CD4-positive, alpha-beta memory T cell (primary cell): Measurements from ENCODE around the gene HOMEZ. TPM values are rescaled to one million over a fixed set of nuclear protein-coding genes. Genes with fewer than 3 reads are reported as not detected.

Experiments used
- CTCF ChIA-PET: fragments of 350-600 bp; sonication (Branson Sonifier 250); formaldehyde crosslinking; loops from one replicate; lab custom pipeline; 2021; ENCODE audit warnings: inconsistent platforms; ENCODE audit not compliant: partially characterized antibody; lab: Charles Lee
- POLR2A ChIA-PET: fragments of 350-600 bp; sonication (Branson Sonifier 250); formaldehyde crosslinking; loops from one replicate; lab custom pipeline; 2021; ENCODE audit not compliant: partially characterized antibody; lab: Charles Lee
- DNase-seq, 5 donors: peaks; one replicate each; pipeline versions ENCODE4 v3.0.0 to v3.0.0-alpha.2; 2020 to 2022; ENCODE audit warnings: mixed read lengths in 1 of 5
- H3K27ac ChIP-seq: one replicate; pipeline ENCODE4 v1.7.0; 2013; ENCODE audit warnings: low read depth, low read length
- H3K27me3 ChIP-seq: 2 replicates; pipeline ENCODE4 v1.7.0; 2013; ENCODE audit warnings: mild to moderate bottlenecking, low read length, moderate library complexity; ENCODE audit not compliant: insufficient read depth
- H3K36me3 ChIP-seq: 2 replicates; pipeline ENCODE4 v1.7.0; 2013; ENCODE audit warnings: mild to moderate bottlenecking, low read length, moderate library complexity; ENCODE audit not compliant: insufficient read depth
- H3K4me1 ChIP-seq: 2 replicates; pipeline ENCODE4 v1.7.0; 2013; ENCODE audit warnings: mild to moderate bottlenecking, low read length, moderate library complexity; ENCODE audit not compliant: insufficient read depth
- H3K4me3 ChIP-seq, 2 donors: one replicate each; pipeline ENCODE4 v1.7.0; 2013; ENCODE audit warnings: low read length in 2 of 2, mild to moderate bottlenecking in 1 of 2
- H3K9me3 ChIP-seq, 2 donors: one replicate each; pipeline ENCODE4 v1.7.0; 2013; ENCODE audit warnings: low read length in 2 of 2, control low read depth in 1 of 2; ENCODE audit not compliant: control insufficient read depth in 1 of 2
- H3K27ac Mint-ChIP-seq, 7 donors: one replicate each; pipeline ENCODE4 v1.8.0; 2020 to 2021; ENCODE audit warnings: mixed read lengths in 7 of 7, mild to moderate bottlenecking in 6 of 7, inconsistent platforms in 3 of 7, moderate library complexity in 3 of 7
- H3K27me3 Mint-ChIP-seq, 2 donors: one replicate each; pipeline ENCODE4 v1.8.0; 2020 to 2021; ENCODE audit warnings: mixed read lengths in 2 of 2
- H3K36me3 Mint-ChIP-seq, 2 donors: one replicate each; pipeline ENCODE4 v1.8.0; 2020 to 2021; ENCODE audit warnings: mixed read lengths in 2 of 2, inconsistent platforms in 1 of 2, mild to moderate bottlenecking in 1 of 2
- H3K4me1 Mint-ChIP-seq, 4 donors: one replicate each; pipeline ENCODE4 v1.8.0; 2020 to 2021; ENCODE audit warnings: mixed read lengths in 4 of 4, mild to moderate bottlenecking in 1 of 4
- H3K4me3 Mint-ChIP-seq, 8 donors: one replicate each; pipeline ENCODE4 v1.8.0; 2020 to 2021; ENCODE audit warnings: mixed read lengths in 8 of 8, mild to moderate bottlenecking in 7 of 8, moderate library complexity in 6 of 8, inconsistent platforms in 3 of 8
- H3K9me3 Mint-ChIP-seq, 8 donors: one replicate each; pipeline ENCODE4 v1.8.0; 2020 to 2021; ENCODE audit warnings: mixed read lengths in 8 of 8, mild to moderate bottlenecking in 5 of 8, inconsistent platforms in 3 of 8, moderate library complexity in 1 of 8
- intact Hi-C: fragments of 100-400 bp; cut with micrococcal nuclease; formaldehyde crosslinking; loops from one replicate; pipeline ENCODE4 v1.15.1; 2023
- polyA plus RNA-seq, 2 donors: library from polyadenylated mRNA; unstranded; fragments of 300-500 nt; fragmentation: Illumina TruSeq; gene quantifications; one replicate each; pipeline ENCODE4 v1.2.3, GENCODE V29; 2021
- total RNA-seq, 2 experiments: library from RNA; stranded (reverse); gene quantifications; one replicate each; pipeline ENCODE4 v1.2.3, GENCODE V29; 2021

HOMEZ gene
- total and polyA plus RNA-seq, 4 experiments from 2014 or later = 1.5 to 21.7 (median 13.4) TPM

GRCh38 chr14:23307687-23308644 lies 22.0 kb upstream of the HOMEZ start:
- intact Hi-C loops = no loop called here
- Histone ChIP-seq H3K4me1 (no peaks in the 10 kb centered on the region), H3K27ac (no peak overlapping the region), H3K27me3 (no peaks in the 10 kb centered on the region), H3K4me3 (no peak overlapping the region), H3K36me3 (no peaks in the 10 kb centered on the region), H3K9me3 (no peaks in the 10 kb centered on the region)
- ChIA-PET POLR2A (interaction anchor here (1.1 to 9.6 kb wide), 2 partner anchors 13 to 213 kb away, joined by 3 to 373 read pairs; partner anchors contain the start of genes ACIN1, C14orf119 and PABPN1), CTCF (interaction anchor here (0.6 kb wide), 1 partner anchor 13 kb away, joined by 3 read pairs; the partner anchor contains the start of gene PABPN1)
- no peak for DNase-seq
- no peaks in the 10 kb centered on the region for H3K9me3 Mint-ChIP-seq
- peaks cover 0 to 7% (median 3%) of the 10 kb centered on the region in 4 donors for H3K4me1 Mint-ChIP-seq
- no peak overlapping the region for H3K4me3 Mint-ChIP-seq
- no peaks in the 10 kb centered on the region for H3K36me3 Mint-ChIP-seq
- H3K27ac Mint-ChIP-seq = peak overlapping the region in 1 of 7 donors; percentile 26
- peaks cover 17 to 33% of the 10 kb centered on the region in 2 donors for H3K27me3 Mint-ChIP-seq

DNA sequence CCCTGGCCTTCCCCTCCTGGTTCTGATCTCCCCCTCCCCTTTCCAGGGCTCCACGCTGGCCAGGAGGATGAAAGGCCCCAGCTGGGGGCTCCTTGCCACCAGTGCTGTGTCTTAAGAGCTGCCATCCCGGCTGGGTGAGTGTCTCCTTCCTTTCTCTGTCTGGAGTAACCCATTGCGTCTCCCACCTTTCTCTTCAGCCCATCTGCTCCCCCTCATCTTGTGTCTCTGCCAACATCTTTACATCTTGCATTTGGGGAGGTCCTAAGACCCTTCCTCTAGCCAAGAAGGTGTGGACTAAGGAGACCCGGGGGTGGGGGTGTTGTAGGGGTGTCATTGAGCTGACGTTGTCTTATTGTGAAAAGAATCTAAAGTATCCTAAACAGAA lies 21.2 kb upstream of the HOMEZ start:
- H3K27me3 Mint-ChIP-seq = peaks cover 17 to 33% of the 10 kb centered on the region in 2 donors
- no peak overlapping the region for H3K4me3 ChIP-seq

GRCh38 chr14:23306412-23307145 lies 20.6 kb upstream of the HOMEZ start, which contains the start of gene BCL2L2:
TSS of gene BCL2L2 (plus strand) at chr14:23306833. CDS start at chr14:23307768, 935 bp downstream.
- Histone ChIP-seq H3K27ac (no peak within 1 kb of the TSS), H3K36me3 (no peaks in the 10 kb centered on the region), H3K27me3 (no peaks in the 10 kb centered on the region), H3K4me3 (no peak within 1 kb of the TSS), H3K9me3 (no peaks in the 10 kb centered on the region), H3K4me1 (no peaks in the 10 kb centered on the region)
- ChIA-PET CTCF (interaction anchor here (1.8 to 7.3 kb wide), 2 partner anchors 10 to 14 kb away, joined by 8 to 93 read pairs; partner anchors contain the start of gene PABPN1), POLR2A (interaction anchor here (0.9 to 9.6 kb wide), 3 partner anchors 14 to 212 kb away, joined by 3 to 373 read pairs (median 3); partner anchors contain the start of genes ACIN1, C14orf119 and PABPN1)
- no peak within 1 kb of the TSS for H3K4me3 Mint-ChIP-seq
- no peak for DNase-seq
- H3K36me3 Mint-ChIP-seq = peaks cover 0 to 4% of the 10 kb centered on the region in 2 donors
- peaks cover 17 to 33% of the 10 kb centered on the region in 2 donors for H3K27me3 Mint-ChIP-seq
- peaks cover 4 to 10% (median 6%) of the 10 kb centered on the region in 4 donors for H3K4me1 Mint-ChIP-seq
- intact Hi-C loops = no loop called here
- peak within 1 kb of the TSS in 1 of 7 donors; percentile 54 for H3K27ac Mint-ChIP-seq
- peaks cover 0 to 2% (median 0%) of the 10 kb centered on the region in 8 donors for H3K9me3 Mint-ChIP-seq

More for the DNA sequence above, 21.2 kb upstream of the HOMEZ start:
- H3K4me3 Mint-ChIP-seq = no peak overlapping the region
- CTCF ChIA-PET = interaction anchor here (0.6 kb wide), 1 partner anchor 14 kb away, joined by 3 read pairs; the partner anchor contains the start of gene PABPN1
- intact Hi-C loops = no loop called here
- H3K4me1 ChIP-seq = no peaks in the 10 kb centered on the region
- H3K27ac Mint-ChIP-seq = peak overlapping the region in 1 of 7 donors; percentile 54
- no peaks in the 10 kb centered on the region for H3K27me3 ChIP-seq
- H3K4me1 Mint-ChIP-seq = peaks cover 4 to 10% (median 6%) of the 10 kb centered on the region in 4 donors
- H3K9me3 Mint-ChIP-seq = peaks cover 0 to 2% (median 0%) of the 10 kb centered on the region in 8 donors
- no peaks in the 10 kb centered on the region for H3K9me3 ChIP-seq
- POLR2A ChIA-PET = interaction anchor here (1.1 to 9.6 kb wide), 2 partner anchors 14 to 212 kb away, joined by 3 to 373 read pairs; partner anchors contain the start of genes ACIN1, C14orf119 and PABPN1
- H3K27ac ChIP-seq = no peak overlapping the region
- peaks cover 0 to 4% of the 10 kb centered on the region in 2 donors for H3K36me3 Mint-ChIP-seq
- no peak for DNase-seq
- no peaks in the 10 kb centered on the region for H3K36me3 ChIP-seq

DNA sequence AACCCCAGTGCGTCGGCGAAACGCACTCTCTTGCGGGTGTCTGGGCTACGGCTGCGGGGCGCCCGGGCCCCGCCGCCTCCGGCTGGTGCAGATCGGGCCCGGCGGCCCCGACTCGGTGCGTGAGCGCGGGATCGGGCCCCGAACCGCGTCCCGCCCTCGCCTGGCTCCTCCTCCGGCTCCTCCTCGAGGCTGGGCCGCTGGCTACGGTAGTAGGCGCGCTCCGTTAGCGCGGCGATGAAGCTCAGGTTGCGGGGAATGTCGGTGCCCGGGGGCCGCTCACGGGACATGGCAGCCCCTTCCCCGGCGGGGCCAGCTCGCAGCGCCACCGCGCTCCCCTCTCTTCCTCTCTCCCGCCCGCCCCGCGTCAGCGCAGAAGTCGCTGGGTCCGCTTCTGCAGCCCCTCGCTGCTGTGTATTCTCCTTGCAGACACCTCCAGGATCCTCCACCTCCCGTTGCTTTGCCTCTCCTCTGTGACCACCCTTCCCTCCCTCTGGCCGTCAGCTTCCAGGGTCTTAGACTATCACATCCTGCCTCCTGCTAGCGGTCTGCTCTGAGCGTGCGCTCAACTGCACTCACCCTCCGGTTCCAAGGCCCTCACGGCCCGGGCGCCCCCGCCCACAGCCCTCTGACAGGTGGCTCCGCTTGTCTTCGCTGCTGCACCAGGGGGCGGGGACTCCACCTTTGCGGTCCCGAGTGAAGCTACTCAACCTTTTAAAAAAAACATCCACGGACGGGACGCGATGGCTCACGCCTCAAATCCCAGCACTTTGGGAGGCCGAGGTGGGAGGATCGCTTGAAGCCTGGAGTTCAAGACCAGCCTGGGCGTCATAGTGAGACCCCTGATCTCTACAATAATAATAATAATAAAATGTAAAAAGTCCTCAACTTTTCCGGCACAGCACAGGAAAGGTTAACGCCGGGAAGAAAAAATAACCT lies 16.6 kb upstream of the HOMEZ start, which contains the start of gene PPP1R3E:
Gene PPP1R3E, minus strand, starts transcription at position 570 of the 936 bp plus-strand sequence. Its CDS starts 283 bp downstream, at position 287.
- Histone ChIP-seq H3K27me3 (no peaks in the 10 kb centered on the region), H3K36me3 (no peaks in the 10 kb centered on the region), H3K4me1 (peaks cover 14% of the 10 kb centered on the region), H3K27ac (peak within 1 kb of the TSS; percentile 87), H3K9me3 (no peaks in the 10 kb centered on the region), H3K4me3 (peak within 1 kb of the TSS; percentile 86 to 90)
- ChIA-PET POLR2A (interaction anchor here (0.6 to 9.6 kb wide), 33 partner anchors 9 to 1792 kb away, joined by 3 to 373 read pairs (median 4); partner anchors contain the start of genes ACIN1, AP1G2, C14orf119 and CBLN3), CTCF (interaction anchor here (0.5 to 7.3 kb wide), 13 partner anchors 8 to 261 kb away, joined by 3 to 93 read pairs (median 3); partner anchors contain the start of genes HOMEZ and PABPN1)
- peak within 1 kb of the TSS; percentile 98 to 100 (median 99) for H3K4me3 Mint-ChIP-seq
- DNase-seq = peak; percentile 84 to 94 (median 86)
- peaks cover 0 to 2% (median 0%) of the 10 kb centered on the region in 8 donors for H3K9me3 Mint-ChIP-seq
- peaks cover 14 to 29% (median 23%) of the 10 kb centered on the region in 4 donors for H3K4me1 Mint-ChIP-seq
- intact Hi-C loops = loop anchor here (5.0 kb wide), 1 partner anchor 375 kb away; the partner anchor contains the start of gene PRMT5
- H3K36me3 Mint-ChIP-seq = peaks cover 0 to 15% of the 10 kb centered on the region in 2 donors
- peaks cover 12 to 15% of the 10 kb centered on the region in 2 donors for H3K27me3 Mint-ChIP-seq
- peak within 1 kb of the TSS; percentile 99 to 100 (median 100) for H3K27ac Mint-ChIP-seq

DNA sequence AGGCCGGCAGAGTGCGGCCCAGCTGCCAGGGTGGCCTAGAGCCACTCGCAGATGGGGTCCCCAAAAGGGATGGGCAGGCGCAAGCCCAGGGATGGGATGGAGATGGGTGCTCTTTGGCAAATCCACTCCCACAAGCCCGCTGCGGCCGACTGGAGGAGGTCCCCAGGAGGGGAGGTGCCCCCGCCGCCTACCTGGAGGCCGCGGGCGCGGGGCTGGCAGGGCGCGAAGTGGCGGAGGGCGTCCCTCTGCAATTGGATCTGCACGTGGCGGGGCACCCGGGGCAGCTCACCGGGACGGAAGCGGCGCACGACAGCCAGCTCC lies 16.0 kb upstream of the HOMEZ start:
- Histone ChIP-seq H3K27ac (peak overlapping the region; percentile 87), H3K4me3 (peak overlapping the region; percentile 86 to 90), H3K4me1 (peaks cover 14% of the 10 kb centered on the region), H3K27me3 (no peaks in the 10 kb centered on the region), H3K36me3 (no peaks in the 10 kb centered on the region), H3K9me3 (no peaks in the 10 kb centered on the region)
- CTCF ChIA-PET = interaction anchor here (0.6 to 7.3 kb wide), 10 partner anchors 12 to 362 kb away, joined by 3 to 93 read pairs (median 4); partner anchors contain the start of genes HOMEZ and PABPN1
- Mint-ChIP-seq H3K36me3 (peaks cover 0 to 19% of the 10 kb centered on the region in 2 donors), H3K27me3 (peaks cover 8 to 9% of the 10 kb centered on the region in 2 donors), H3K4me3 (peak overlapping the region; percentile 86 to 100 (median 89)), H3K27ac (peak overlapping the region; percentile 92 to 99 (median 94)), H3K4me1 (peaks cover 14 to 29% (median 23%) of the 10 kb centered on the region in 4 donors), H3K9me3 (peaks cover 0 to 2% (median 0%) of the 10 kb centered on the region in 8 donors)
- DNase-seq = peak in 2 of 5 donors; percentile 81
- intact Hi-C loops = loop anchor here (1.0 to 5.0 kb wide), 7 partner anchors 16 to 375 kb away; partner anchors contain the start of genes ACIN1, C14orf119, HOMEZ and PABPN1
- POLR2A ChIA-PET = interaction anchor here (0.7 to 9.6 kb wide), 29 partner anchors 8 to 1128 kb away, joined by 3 to 373 read pairs (median 5); partner anchors contain the start of genes ACIN1, AP1G2, C14orf119 and CBLN3
